K562 (cell line): ENCODE measurements around the gene CACNA1C. TPM values are rescaled to one million over a fixed set of nuclear protein-coding genes. Genes with fewer than 3 reads are reported as not detected.

ENCODE experiments used
- ATAC-seq: fragments of 200-7000 bp; cut with Tn5 transposase; 3 replicates; pipeline ENCODE4 v1.9.1; 2020; ENCODE audit warnings: moderate library complexity
- BruUV-seq: library from RNA; stranded (reverse); fragments of 400-500 nt; replicated peaks from 2 replicates; lab custom pipeline; 2021; lab: Mats Ljungman, UMichigan
- CTCF ChIA-PET: fragments of 300-600 bp; formaldehyde crosslinking; extraction: SDS; loops from one replicate; lab custom pipeline; 2021; ENCODE audit warnings: low intra/inter-chr PET ratio; lab: Yijun Ruan, JAX
- POLR2A ChIA-PET: fragments of 300-600, 350-650 bp; sonication (Branson Sonifier 250); formaldehyde crosslinking; extraction: SDS; loops from one replicate; lab custom pipeline; 2021; ENCODE audit warnings: antibody characterized with exemption, inconsistent platforms; lab: Yijun Ruan, JAX
- DNase-seq, 4 experiments: peaks; one replicate each; pipeline versions ENCODE4 v3.0.0 to v3.0.0-alpha.2; 2011 to 2018; ENCODE audit warnings: low spot score in 3 of 4, mixed read lengths in 3 of 4; ENCODE audit errors: extremely low read depth in 1 of 4
- FAIRE-seq: peaks from 2 replicates; lab custom pipeline; 2011; peaks lifted over from hg19 to GRCh38; lab: Jason Lieb, UNC
- H2AFZ ChIP-seq: 2 replicates; pipeline ENCODE4 v1.6.0; 2011; ENCODE audit warnings: low read depth, low read length, control low read depth, inconsistent platforms
- H3K27ac ChIP-seq: fragments of 200-600 bp; 3 replicates; pipeline ENCODE4 v1.8.0; 2011; ENCODE audit warnings: low read depth, mild to moderate bottlenecking, control low read depth, inconsistent platforms, low read length, moderate library complexity, mixed read lengths; ENCODE audit errors: extremely low read depth
- H3K27me3 ChIP-seq, 2 experiments: fragments of 300-600 bp in 1 of 2; 2 replicates in 1 of 2; 3 replicates in 1 of 2; pipeline versions ENCODE4 v1.6.0 to v1.8.0; 2011; ENCODE audit warnings: inconsistent platforms in 2 of 2, low read length in 2 of 2, mild to moderate bottlenecking in 1 of 2, mixed read lengths in 1 of 2, moderate library complexity in 1 of 2; ENCODE audit not compliant: control insufficient read depth in 2 of 2, insufficient read depth in 2 of 2
- H3K36me3 ChIP-seq: fragments of 300-600 bp; 3 replicates; pipeline ENCODE4 v1.8.0; 2011; ENCODE audit warnings: mild to moderate bottlenecking, low read length, inconsistent platforms; ENCODE audit not compliant: control insufficient read depth, insufficient read depth
- H3K4me1 ChIP-seq, 2 experiments: fragments of 200-600 bp in 1 of 2; replicated peaks in 1 of 2; 2 replicates in 1 of 2; 3 replicates in 1 of 2; pipeline versions ENCODE4 v1.5.1 to v1.8.0; 2011; ENCODE audit warnings: inconsistent platforms in 2 of 2, low read length in 2 of 2, mild to moderate bottlenecking in 1 of 2, mixed read lengths in 1 of 2, moderate library complexity in 1 of 2; ENCODE audit not compliant: control insufficient read depth in 2 of 2, insufficient read depth in 2 of 2
- H3K4me2 ChIP-seq: 2 replicates; pipeline ENCODE4 v1.6.1; 2011; ENCODE audit warnings: low read length, control low read depth, inconsistent platforms, mixed read lengths; ENCODE audit not compliant: insufficient read depth
- H3K4me3 ChIP-seq: fragments of 200-600 bp; sonication (generic), shearing (Covaris generic); 2 replicates; pipeline ENCODE4 v1.5.1; 2016; ENCODE audit warnings: control low read depth, inconsistent platforms
- H3K79me2 ChIP-seq: fragments of 200-600 bp; 3 replicates; pipeline ENCODE4 v1.8.0; 2011; ENCODE audit warnings: low read length, inconsistent platforms; ENCODE audit not compliant: control insufficient read depth, insufficient read depth
- H3K9ac ChIP-seq, 2 experiments: 2 replicates each; pipeline versions ENCODE4 v1.6.0 to v1.6.1; 2011; ENCODE audit warnings: low read depth in 2 of 2, low read length in 2 of 2, control low read depth in 1 of 2, inconsistent platforms in 1 of 2, mild to moderate bottlenecking in 1 of 2, mixed read lengths in 1 of 2; ENCODE audit not compliant: insufficient read depth in 1 of 2
- H3K9me1 ChIP-seq: one replicate; pipeline ENCODE4 v1.6.0; 2011; ENCODE audit warnings: inconsistent platforms, mild to moderate bottlenecking, low read length, moderate library complexity; ENCODE audit not compliant: control insufficient read depth, insufficient read depth
- H3K9me3 ChIP-seq: replicated peaks from 2 replicates; pipeline ENCODE4 v1.5.1; 2011; ENCODE audit warnings: low read depth, low read length, inconsistent platforms; ENCODE audit not compliant: control insufficient read depth, insufficient read depth
- H4K20me1 ChIP-seq: replicated peaks from 2 replicates; pipeline ENCODE4 v1.6.1; 2011; ENCODE audit warnings: low read length, inconsistent platforms, mixed read lengths; ENCODE audit not compliant: control insufficient read depth, insufficient read depth
- ELF4 ChIP-seq: fragments of 450-650 bp; formaldehyde crosslinking; IDR thresholded peaks from 2 replicates; pipeline ENCODE4 v1.4.0; 2022; ENCODE audit warnings: missing genetic modification characterization
- ESRRB ChIP-seq: fragments of 250-450 bp; sonication (Bioruptor Pico); IDR thresholded peaks from 2 replicates; pipeline ENCODE4 v1.5.0; 2020; ENCODE audit warnings: mild to moderate bottlenecking, moderate library complexity, borderline replicate concordance
- IFI16 ChIP-seq: fragments of 250-450 bp; sonication (Bioruptor Pico); IDR thresholded peaks from 2 replicates; pipeline ENCODE4 v2.1.2; 2022; ENCODE audit warnings: mild to moderate bottlenecking, inconsistent platforms
- LARP7 ChIP-seq: fragments of 450-650 bp; IDR thresholded peaks from 2 replicates; pipeline ENCODE4 v1.6.1; 2016
- ZNF436 ChIP-seq: fragments of 250-450, 450-650 bp; sonication (Bioruptor Pico); formaldehyde crosslinking; IDR thresholded peaks from 2 replicates; pipeline ENCODE4 v1.7.0; 2020; ENCODE audit warnings: mild to moderate bottlenecking
- WGBS: fragments of 100-300 bp; shearing (Covaris generic); methylation state at CpG from one replicate; pipeline ENCODE4 v1.1.6; 2016; ENCODE audit warnings: low coverage, mixed read lengths; ENCODE audit not compliant: insufficient coverage; ENCODE audit errors: missing lambda C conversion rate; 5-methylcytosine and 5-hydroxymethylcytosine counted together
- in situ Hi-C: fragments of 300-500 bp; cut with MboI; formaldehyde crosslinking; loops from 4 replicates; pipeline ENCODE4 v1.15.0; 2018; ENCODE audit warnings: inconsistent platforms, mixed read lengths
- intact Hi-C: fragments of 100-400 bp; cut with micrococcal nuclease; formaldehyde crosslinking; loops from 2 replicates; pipeline ENCODE4 v1.14.2; 2022
- polyA plus RNA-seq, 8 experiments: library from polyadenylated mRNA; depleted of rRNA in 4 of 8; stranded (reverse) in 5 of 8; unstranded in 3 of 8; fragments of >200 nt; fragmentation: Nextera tagmentation in 2 of 8; fragmentation: Illumina TruSeq in 1 of 8; extraction: Ambion mirVana in 2 of 8; extraction: Trizol in 1 of 8; gene quantifications; 2 replicates each; pipeline versions ENCODE4 v1.2.1 to v1.2.3, GENCODE V29; 2011 to 2014; ENCODE audit warnings: inconsistent platforms in 1 of 8, missing spikeins in 1 of 8
- total RNA-seq, 7 experiments: library from RNA; depleted of rRNA in 6 of 7; stranded (reverse); fragments of >200 nt in 6 of 7; fragmentation: Illumina TruSeq in 2 of 7; extraction: Trizol in 2 of 7; gene quantifications; 2 replicates each; pipeline versions ENCODE4 v1.2.1 to v1.2.3, GENCODE V29; 2011 to 2021; ENCODE audit warnings: low replicate concordance in 1 of 7
- TF ChIP-seq, protein P1 (sequence below): fragments of 250-450 bp; sonication (Bioruptor Pico); IDR thresholded peaks from 2 replicates; pipeline ENCODE4 v1.5.0; 2020; ENCODE audit warnings: mild to moderate bottlenecking

CACNA1C gene
- total and polyA plus RNA-seq, 9 of the 15 experiments (the other 6 are each of a cell fraction or from before 2014, with no cell fraction given), result not detected

DNA sequence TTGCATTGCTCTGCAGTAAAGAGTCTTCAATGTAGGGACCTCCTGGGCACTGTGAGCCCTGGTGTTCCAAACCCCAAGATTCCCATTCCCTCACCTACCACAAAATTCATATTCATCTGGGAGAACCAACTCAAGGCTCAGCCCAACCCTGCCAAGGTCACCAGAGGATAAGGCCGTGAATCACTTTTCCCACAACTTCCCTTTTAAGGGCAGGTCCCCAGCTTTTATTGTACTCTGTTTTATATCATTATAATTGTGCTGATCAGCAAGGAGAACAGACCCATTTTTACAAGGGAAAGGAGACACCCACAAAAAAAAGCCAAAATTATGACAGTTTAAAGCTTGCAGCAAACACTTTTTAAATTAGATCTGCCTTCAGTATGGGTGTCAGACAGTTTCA is 379.0 kb downstream of the CACNA1C start:
- Histone ChIP-seq H3K9ac (no peak overlapping the region), H3K36me3 (no peaks in the 10 kb centered on the region), H2AFZ (no peak overlapping the region)
- TF ChIP-seq IFI16 (CRISPR knock-in tag) (no peak), LARP7 (no peak), ZNF436 (CRISPR knock-in tag) (no peak), ELF4 (CRISPR knock-in tag) (no peak), ESRRB (no peak)
- TF ChIP-seq, protein P1, sequence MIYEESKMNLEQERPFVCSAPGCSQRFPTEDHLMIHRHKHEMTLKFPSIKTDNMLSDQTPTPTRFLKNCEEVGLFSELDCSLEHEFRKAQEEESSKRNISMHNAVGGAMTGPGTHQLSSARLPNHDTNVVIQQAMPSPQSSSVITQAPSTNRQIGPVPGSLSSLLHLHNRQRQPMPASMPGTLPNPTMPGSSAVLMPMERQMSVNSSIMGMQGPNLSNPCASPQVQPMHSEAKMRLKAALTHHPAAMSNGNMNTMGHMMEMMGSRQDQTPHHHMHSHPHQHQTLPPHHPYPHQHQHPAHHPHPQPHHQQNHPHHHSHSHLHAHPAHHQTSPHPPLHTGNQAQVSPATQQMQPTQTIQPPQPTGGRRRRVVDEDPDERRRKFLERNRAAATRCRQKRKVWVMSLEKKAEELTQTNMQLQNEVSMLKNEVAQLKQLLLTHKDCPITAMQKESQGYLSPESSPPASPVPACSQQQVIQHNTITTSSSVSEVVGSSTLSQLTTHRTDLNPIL (CRISPR knock-in tag), result no peak
- TF ChIP-seq, all 486 proteins: peak for 0
- in situ Hi-C loops, result no loop called here
- CTCF ChIA-PET, result no interaction called here
- H3K79me2 ChIP-seq, result no peaks in the 10 kb centered on the region
- H3K9me1 ChIP-seq, result no peaks in the 10 kb centered on the region
- H3K9me3 ChIP-seq, result no peaks in the 10 kb centered on the region
- no peak overlapping the region for H3K4me3 ChIP-seq
- peaks cover 0 to 5% of the 10 kb centered on the region in 2 experiments; a peak in 1 of 5 replicates for H3K27me3 ChIP-seq
- ATAC-seq, result no peak
- H4K20me1 ChIP-seq, result no peaks in the 10 kb centered on the region
- 0% methylated on average over 1 of the region's 1 CpG for WGBS
- H3K27ac ChIP-seq, result no peak overlapping the region
- FAIRE-seq, result no peak
- no peak for DNase-seq
- intact Hi-C loops, result no loop called here
- BruUV-seq, result no TSS peak
- no peak overlapping the region for H3K4me2 ChIP-seq
- no peaks in the 10 kb centered on the region for H3K4me1 ChIP-seq
- POLR2A ChIA-PET, result no interaction called here
